ENCODE data around the gene ENG.

GRCh38 chr9:127870887-127871286 is 16.4 kb upstream of the ENG start:
- no peak for TF ChIP-seq CTCF (IDR thresholded peaks at IDR 0.05)
- no peak for TF ChIP-seq POLR2AphosphoS5 (IDR thresholded peaks at IDR 0.05; ENCODE audit: low read depth, low read length)
- no peak for TF ChIP-seq REST (IDR thresholded peaks at IDR 0.05; ENCODE audit: insufficient read depth in 1 of 2, low read depth in 2 of 2, low read length in 1 of 2)
- TF ChIP-seq TCF7L2 (IDR thresholded peaks at IDR 0.05; ENCODE audit: low read depth, low read length): no peak
- no peak for TF ChIP-seq SIN3A (IDR thresholded peaks at IDR 0.05; ENCODE audit: borderline replicate concordance, insufficient read depth, low read depth, low read length)
